HG03108 (cell line): ENCODE results near the gene PARP3.

Experiments used
- ATAC-seq: cut with Tn5 transposase; IDR thresholded peaks from one replicate; pipeline ENCODE4 v1.9.1; 2021; ENCODE audit warnings: moderate library complexity; ENCODE audit not compliant: unreplicated experiment

Gene PARP3

DNA sequence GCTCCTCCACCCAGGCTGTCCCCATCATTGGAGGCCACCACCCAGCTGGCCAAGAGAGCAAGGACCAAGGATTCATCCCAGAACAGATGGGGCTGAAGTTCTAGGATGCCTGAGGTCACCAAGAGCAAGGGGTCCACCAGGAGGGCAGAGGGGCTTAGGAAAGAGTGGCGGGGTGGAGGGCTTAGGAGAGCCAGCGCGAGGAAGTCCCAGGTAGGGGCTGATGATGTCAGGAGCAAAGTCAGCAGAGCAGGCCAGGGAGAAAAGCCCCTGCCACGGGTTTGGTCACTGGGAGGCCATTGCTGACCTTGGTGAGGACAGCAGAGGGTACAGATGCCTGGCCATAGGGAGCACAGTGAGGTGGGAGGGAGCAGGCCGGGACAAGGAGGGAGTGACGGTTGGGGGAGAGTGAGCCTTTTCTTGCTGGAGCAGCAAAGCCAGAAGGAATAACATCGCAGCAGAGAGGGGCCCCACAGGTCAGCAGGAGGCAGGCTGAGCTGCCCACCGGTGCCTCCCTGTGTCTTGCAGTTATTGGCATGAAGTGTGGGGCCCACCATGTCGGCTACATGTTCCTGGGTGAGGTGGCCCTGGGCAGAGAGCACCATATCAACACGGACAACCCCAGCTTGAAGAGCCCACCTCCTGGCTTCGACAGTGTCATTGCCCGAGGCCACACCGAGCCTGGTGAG is 5.2 kb downstream of the PARP3 start:
- ATAC-seq, result no peak

GRCh38 chr3:51948016-51948580 is 5.9 kb downstream of the PARP3 start:
- no peak for ATAC-seq

DNA sequence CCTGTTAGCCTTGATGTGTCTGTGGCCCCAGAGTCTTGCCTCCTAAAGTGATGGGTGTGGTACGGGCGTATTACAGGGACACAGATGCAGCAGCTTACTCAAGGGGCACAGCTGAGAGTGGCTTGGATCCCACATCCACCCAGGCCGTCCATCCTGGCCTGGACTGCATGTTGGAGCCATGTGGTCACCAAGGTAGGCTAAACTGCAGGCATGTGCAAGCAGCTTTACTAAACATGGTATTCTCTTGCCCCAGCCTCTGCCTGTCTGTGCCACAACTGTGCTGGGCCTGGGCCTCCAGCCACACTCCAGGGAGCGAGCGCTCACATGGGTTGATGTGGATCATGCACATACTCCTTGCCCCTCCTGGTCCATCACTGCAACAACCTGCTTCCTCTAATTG is 7.0 kb downstream of the PARP3 start:
- no peak for ATAC-seq

DNA sequence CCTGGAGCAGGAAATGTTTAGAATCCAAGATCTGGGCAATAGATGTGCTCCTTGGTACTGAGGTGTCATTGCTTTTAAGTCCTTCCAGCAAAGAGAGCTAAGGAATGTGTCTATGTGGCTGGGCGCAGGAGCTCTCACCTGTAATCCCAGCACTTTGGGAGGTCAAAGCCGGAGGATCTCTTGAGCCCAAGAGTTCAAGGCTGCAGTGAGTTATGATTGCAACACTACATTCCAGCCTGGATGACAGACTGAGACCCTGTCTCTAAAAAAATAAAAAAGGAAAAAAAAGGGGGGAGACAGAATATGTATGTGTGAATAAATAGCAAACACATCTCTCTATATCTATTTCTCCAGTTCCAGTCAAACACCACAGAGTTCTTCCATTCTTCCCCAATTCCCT is 8.7 kb downstream of the PARP3 start:
- ATAC-seq, result no peak

DNA sequence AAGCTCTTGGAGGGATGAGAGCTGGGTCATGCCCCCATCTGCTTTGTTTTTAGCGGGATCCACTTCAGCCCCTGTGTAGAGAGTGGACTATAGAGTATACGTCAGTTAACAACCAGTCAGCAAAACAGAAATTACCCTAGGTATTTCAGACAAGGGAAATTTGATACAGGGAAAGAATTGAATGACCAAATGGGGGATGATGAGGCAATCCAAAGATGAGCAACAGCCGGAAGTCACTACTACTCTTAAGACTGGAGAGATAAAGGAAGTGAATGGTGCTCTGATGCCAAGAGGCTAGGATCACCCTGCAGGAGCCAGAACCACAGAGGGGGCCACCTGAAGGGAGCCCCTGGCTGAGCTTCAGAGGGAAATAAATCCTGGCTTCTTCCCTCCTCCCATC is 11.3 kb downstream of the PARP3 start:
- ATAC-seq, result no peak

DNA sequence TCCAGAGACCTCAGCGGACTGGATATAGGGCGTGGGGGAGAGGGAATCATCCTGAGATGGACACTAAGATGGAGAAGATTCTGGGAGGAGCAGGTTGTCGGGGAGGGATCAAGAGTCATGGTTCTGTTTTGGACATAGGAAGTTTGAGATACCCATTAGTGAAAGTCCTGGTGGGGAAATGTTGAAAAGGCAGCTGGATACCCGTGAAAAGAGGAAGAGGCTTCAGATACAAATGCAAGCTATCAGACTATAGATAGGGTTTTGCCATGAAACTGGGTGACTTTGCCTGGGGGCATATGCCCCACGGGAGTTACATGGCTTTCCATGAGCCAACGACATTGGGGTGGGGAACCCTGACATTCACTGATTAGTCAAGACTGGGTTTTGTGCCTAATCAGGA is 11.9 kb downstream of the PARP3 start:
- ATAC-seq, result no peak

DNA sequence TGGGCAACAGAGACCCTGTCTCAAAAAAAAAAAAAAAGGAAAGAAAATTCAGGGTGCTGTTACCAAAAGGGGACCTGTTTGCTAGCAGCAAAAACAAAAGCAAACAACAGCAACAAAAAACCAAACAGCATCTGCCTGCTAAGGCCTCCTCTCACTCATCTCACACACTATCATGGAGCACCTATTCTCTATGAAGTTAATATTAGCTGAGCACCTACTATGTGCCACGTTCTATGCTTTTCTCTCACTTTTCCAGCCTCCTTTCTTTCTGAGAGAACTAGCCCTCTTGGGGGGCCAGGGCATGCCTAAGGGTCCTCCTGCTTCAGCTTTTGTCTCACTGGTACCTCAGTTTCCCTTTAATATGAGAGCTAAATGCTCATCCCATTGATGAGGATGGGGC is 12.6 kb downstream of the PARP3 start:
- ATAC-seq, result no peak

DNA sequence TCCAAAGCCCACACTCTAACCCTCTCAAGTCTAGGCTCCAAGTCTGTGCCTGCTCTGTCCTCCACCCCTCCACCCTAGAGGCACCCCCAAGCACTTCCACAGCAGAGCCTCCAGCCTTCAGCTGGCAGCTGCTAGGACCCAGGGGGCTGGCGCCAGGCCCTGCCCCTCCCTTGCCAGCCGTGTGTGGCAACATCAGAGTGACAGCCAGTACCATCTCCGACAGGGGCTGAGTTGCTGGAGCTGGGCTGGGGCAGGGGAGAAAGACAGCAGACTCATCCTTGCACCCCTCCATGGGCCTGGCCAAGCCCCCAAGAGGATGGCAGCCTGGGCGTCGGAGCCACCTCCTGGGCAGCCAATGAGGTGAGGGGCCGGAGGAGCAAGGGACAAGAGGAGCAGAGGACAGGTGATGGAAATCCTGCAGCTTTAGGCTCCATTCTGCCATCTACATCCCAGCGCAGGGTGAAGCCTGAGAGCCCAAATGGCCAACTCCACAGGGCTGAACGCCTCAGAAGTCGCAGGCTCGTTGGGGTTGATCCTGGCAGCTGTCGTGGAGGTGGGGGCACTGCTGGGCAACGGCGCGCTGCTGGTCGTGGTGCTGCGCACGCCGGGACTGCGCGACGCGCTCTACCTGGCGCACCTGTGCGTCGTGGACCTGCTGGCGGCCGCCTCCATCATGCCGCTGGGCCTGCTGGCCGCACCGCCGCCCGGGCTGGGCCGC is 13.2 kb downstream of the PARP3 start, which contains the start of gene GPR62:
Gene GPR62, plus strand, starts transcription at position 207 of the 718 bp plus-strand sequence. Its CDS starts 272 bp downstream, at position 479.
- ATAC-seq, result no peak

DNA sequence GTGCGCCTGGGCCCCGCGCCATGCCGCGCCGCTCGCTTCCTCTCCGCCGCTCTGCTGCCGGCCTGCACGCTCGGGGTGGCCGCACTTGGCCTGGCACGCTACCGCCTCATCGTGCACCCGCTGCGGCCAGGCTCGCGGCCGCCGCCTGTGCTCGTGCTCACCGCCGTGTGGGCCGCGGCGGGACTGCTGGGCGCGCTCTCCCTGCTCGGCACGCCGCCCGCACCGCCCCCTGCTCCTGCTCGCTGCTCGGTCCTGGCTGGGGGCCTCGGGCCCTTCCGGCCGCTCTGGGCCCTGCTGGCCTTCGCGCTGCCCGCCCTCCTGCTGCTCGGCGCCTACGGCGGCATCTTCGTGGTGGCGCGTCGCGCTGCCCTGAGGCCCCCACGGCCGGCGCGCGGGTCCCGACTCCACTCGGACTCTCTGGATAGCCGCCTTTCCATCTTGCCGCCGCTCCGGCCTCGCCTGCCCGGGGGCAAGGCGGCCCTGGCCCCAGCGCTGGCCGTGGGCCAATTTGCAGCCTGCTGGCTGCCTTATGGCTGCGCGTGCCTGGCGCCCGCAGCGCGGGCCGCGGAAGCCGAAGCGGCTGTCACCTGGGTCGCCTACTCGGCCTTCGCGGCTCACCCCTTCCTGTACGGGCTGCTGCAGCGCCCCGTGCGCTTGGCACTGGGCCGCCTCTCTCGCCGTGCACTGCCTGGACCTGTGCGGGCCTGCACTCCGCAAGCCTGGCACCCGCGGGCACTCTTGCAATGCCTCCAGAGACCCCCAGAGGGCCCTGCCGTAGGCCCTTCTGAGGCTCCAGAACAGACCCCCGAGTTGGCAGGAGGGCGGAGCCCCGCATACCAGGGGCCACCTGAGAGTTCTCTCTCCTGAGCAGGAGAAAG is 14.0 kb downstream of the PARP3 start:
- ATAC-seq, result peak; percentile 53

DNA sequence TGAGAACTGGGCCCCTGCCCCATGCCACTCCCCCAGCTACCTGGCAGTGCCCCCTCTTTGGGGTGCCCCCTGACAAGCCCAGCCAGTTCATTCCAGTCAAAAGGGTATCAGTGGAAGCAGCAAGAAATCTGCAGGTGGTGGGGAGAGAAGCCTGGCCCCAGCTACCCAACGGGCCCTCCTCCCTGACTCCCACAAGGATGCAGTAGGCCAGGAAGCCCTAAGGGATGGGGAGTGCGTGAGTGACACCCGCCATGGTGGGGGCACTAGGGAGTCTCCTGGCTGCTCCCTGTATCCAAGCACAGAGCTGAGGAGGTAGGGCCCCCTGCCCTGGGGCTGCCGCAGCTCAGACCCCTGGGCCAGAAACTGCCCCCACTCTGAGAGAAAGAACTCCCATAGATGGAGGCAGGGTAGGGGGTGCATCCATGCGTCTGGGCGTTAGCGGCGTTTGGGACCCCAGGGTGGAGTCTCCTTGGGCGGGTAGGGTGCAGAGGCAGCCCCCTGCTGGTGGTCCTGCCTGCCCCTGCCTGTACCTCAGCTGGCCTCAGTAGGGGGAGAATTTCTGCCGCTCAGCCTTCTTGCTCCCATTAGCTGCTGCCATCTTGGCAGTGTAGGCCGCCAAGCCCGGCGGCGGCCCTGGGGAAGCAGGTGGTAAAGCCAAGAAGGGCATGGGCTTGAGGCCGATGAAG is 15.5 kb downstream of the PARP3 start:
- ATAC-seq, result no peak

DNA sequence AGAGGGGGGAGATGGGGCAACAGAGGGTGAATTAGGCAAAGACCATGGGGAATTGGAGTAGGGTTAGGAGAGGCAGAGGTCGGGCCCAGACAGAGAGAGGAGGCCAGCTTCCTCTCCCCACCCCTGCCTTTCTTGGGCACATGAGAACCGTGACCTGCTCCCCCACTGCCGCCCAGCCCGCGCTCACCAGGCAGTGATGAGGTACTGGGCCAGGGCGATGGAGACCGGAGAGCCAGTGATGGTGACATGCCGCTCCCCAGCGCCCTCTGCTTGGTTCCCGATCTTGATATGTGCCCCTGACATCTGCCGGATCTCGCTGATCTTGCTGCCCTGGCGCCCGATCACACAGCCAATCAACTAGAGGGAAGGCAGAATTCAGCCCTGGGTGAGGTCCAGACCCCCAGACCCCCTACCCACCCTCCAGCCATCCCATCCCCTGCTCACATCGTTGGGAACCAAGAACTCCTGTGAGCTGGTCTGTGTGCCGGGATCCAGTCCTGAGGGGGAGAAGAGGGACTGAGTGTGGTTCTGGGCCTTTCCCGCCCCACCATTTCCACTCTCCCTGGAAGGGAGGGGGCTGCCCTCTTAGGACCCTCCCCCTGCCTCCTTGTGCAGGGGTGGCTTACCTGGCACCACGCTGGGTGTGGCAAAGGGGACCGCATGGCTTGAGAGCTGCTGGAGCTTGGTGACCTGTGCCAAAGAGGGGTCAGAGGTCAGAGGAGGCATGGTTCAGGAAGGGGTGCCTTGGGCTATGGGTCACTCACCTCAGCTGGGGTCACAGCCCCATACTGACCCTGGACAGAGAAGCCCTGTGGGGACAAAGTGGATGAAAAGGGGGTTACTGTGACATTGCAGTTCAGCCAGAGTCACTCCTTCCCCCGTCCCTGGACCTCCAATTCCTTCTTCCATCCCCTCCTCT is 16.7 kb downstream of the PARP3 start:
- ATAC-seq, result no peak

- no peak for ATAC-seq
Observed at GRCh38 chr3:51959651-51960050, 17.5 kb downstream of the PARP3 start.

DNA sequence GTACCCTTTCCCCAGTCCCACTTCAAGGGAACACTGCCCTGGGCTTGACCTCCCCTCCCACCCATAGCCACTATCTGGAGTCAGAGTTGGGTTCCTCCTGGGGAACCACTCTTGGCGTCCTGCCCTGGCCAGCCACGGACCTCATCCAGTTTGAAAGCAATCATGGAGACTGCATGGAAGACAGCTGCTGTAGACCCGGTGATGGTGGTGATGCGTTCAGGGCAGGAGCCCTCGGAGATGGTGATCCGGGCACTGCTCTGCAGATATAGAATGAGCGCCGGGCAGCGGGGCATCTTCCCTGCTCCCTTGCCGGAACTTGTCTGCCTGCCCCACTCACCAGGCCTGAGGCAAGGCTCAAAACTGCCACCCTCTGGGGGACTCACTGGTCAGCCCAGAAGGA is 18.2 kb downstream of the PARP3 start:
- no peak for ATAC-seq

DNA sequence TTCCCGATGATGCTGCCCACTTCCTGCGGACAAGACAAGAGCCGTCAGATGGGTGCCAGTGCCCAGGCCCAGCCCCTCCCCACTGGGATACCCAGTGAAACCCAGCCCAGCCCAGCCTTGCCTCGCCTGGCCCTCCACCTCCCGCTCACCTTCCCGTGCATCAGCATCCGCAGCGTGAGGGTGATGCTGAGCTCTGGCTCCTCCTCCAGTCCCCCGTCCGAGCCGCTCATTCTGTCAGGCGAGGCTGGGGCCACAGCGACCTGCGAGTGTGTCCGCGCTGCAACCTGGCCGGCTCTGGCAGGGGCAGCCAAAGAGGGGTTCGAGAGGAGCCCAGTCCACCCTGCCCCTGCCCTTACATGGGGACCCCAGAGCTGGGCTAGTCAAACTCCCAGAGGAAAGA is 18.8 kb downstream of the PARP3 start:
- no peak for ATAC-seq

- ATAC-seq, result no peak
Observed at GRCh38 chr3:51961602-51962569, 19.7 kb downstream of the PARP3 start.

DNA sequence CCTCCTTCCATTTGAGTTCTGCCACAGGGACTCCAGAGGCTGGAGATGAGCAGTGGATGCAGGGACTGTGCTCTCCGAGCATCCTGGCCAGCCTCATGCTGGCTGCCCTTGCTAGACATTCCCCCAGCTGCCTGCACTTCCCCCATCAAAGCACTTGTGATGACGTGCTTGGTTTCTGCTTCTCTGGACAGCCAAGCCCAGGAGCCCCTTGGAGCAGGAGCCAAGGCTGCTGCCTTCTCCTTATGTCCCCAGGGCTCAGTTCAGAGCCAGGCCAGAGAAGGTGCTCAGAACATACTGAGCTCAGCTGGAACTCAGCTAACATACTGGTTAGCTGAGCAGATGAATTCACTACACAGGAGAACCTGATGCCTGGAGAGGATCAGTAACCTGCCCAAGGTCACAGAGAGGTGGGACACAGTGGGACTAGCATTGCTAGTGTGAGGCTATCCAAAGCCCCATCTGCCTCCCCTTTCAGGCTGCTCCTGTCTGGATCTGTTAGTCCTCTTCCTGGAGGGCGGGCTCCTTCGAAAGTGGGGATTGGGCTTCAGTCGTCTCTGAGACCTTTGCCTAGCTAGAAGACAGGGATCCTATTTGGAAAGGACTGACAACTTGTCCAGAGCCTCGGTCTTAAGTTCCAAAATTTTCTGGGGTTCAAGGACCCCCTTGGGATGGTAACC is 20.8 kb downstream of the PARP3 start:
- ATAC-seq, result no peak

DNA sequence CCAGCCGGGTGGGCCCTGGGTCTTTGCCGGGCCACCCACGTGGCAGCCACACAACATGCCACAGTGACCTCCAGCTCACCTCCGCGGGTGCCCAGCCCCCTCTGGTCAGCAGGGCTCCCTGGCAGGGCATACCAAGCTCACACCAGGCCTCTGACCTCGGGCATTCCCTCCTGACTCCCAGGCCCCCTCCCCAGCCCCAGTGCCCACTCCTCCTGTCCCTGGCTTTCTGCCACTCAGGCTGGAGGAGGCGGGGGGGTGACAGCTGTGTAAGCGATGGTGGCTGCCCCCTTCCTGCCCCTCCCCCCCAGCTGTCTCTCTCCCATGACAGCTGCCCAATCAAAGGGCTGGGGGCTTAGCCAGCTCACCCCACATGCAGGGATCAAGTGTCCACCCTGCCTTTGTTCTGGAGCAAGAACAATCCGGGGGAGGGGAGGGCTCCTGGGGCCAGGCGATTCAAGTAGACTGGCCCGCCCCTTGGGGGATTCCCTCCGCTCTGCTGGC is 21.8 kb downstream of the PARP3 start:
- ATAC-seq, result no peak

GRCh38 chr3:51964521-51964920 is 22.4 kb downstream of the PARP3 start:
- ATAC-seq, result no peak
